Stomach (tissue), 4 donors: ENCODE measurements around the gene AIF1.

Experiments
- EP300 ChIP-seq: sonication (generic); formaldehyde crosslinking; IDR thresholded peaks from one replicate; pipeline ENCODE4 v1.6.1; 2017; ENCODE audit warnings: antibody characterized with exemption
- POLR2A ChIP-seq, 4 donors: fragments of 450-650 bp; IDR thresholded peaks; one replicate each; pipeline ENCODE4 v1.6.1; 2016; ENCODE audit warnings: antibody characterized with exemption in 4 of 4, control low read depth in 2 of 4, mild to moderate bottlenecking in 1 of 4, moderate library complexity in 1 of 4
- POLR2AphosphoS5 ChIP-seq, 3 donors: sonication (generic); formaldehyde crosslinking; IDR thresholded peaks; one replicate each; pipeline ENCODE4 v1.6.1; 2016; ENCODE audit warnings: antibody characterized with exemption in 3 of 3
- TF ChIP-seq, protein P1 (sequence below), 7 experiments: fragments of 450-650 bp in 4 of 7; fragments of 200-600 bp in 3 of 7; sonication (generic) in 3 of 7; IDR thresholded peaks; one replicate each; pipeline ENCODE4 v1.5.1; 2016 to 2019; ENCODE audit warnings: antibody characterized with exemption in 7 of 7, control low read depth in 2 of 7, mild to moderate bottlenecking in 1 of 7

DNA sequence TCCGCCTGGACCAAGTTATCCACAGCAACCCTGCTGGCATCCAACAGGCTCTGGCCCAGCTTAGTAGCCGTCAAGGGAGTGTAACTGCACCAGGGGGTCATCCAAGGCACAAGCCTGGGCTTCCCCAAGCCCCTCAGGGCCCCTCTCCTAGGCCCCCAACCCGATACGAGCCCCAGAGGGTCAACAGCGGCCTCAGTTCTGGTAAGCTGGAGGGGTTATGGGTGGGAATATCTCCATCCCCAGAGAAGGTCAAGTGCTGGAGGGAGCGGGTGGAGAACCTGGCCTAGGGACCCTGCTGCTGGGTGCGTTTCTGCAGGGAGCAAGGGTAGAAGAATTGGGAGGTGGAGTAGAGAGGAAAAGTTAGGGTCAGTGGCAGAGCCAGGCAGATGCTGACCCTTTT is 18.4 kb downstream of the AIF1 start:
- TF ChIP-seq POLR2A (IDR thresholded peaks at IDR 0.05), result no peak
- TF ChIP-seq EP300, result no peak
- TF ChIP-seq, protein P1, sequence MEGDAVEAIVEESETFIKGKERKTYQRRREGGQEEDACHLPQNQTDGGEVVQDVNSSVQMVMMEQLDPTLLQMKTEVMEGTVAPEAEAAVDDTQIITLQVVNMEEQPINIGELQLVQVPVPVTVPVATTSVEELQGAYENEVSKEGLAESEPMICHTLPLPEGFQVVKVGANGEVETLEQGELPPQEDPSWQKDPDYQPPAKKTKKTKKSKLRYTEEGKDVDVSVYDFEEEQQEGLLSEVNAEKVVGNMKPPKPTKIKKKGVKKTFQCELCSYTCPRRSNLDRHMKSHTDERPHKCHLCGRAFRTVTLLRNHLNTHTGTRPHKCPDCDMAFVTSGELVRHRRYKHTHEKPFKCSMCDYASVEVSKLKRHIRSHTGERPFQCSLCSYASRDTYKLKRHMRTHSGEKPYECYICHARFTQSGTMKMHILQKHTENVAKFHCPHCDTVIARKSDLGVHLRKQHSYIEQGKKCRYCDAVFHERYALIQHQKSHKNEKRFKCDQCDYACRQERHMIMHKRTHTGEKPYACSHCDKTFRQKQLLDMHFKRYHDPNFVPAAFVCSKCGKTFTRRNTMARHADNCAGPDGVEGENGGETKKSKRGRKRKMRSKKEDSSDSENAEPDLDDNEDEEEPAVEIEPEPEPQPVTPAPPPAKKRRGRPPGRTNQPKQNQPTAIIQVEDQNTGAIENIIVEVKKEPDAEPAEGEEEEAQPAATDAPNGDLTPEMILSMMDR (IDR thresholded peaks at IDR 0.05), result no peak
- TF ChIP-seq POLR2AphosphoS5 (IDR thresholded peaks at IDR 0.05), result no peak
